GM23248 (cell line): ENCODE data around the gene ECI2. TPM values are rescaled to one million over a fixed set of nuclear protein-coding genes. Genes with fewer than 3 reads are reported as not detected.
"Not testable (repeated sequence)": the region's sequence is repeated elsewhere in the genome, so short reads cannot be mapped to it uniquely, and the experiment has no call there.

Experiments
- DNase-seq: peaks from one replicate; pipeline ENCODE4 v3.0.0-alpha.2; 2015
- H2AFZ ChIP-seq: fragments of 200-600 bp; sonication (generic); 2 replicates; pipeline ENCODE4 v1.6.1; 2016; ENCODE audit warnings: antibody characterized with exemption
- H3F3A ChIP-seq: fragments of 200-600 bp; sonication (generic); 2 replicates; pipeline ENCODE4 v1.6.1; 2016; ENCODE audit warnings: mild to moderate bottlenecking, antibody characterized with exemption, mixed run types; ENCODE audit not compliant: insufficient read depth
- H3K27ac ChIP-seq: fragments of 200-600 bp; sonication (generic); 2 replicates; pipeline ENCODE4 v1.5.1; 2016; ENCODE audit warnings: mild to moderate bottlenecking
- H3K27me3 ChIP-seq: fragments of 200-600 bp; sonication (generic); replicated peaks from 2 replicates; pipeline ENCODE4 v1.6.1; 2016; ENCODE audit warnings: mild to moderate bottlenecking; ENCODE audit not compliant: insufficient read depth
- H3K36me3 ChIP-seq: fragments of 200-600 bp; sonication (generic); 2 replicates; pipeline ENCODE4 v1.6.1; 2016; ENCODE audit warnings: low read depth, mild to moderate bottlenecking
- H3K4me1 ChIP-seq: fragments of 200-600 bp; sonication (generic); 2 replicates; pipeline ENCODE4 v1.6.1; 2016; ENCODE audit warnings: mild to moderate bottlenecking; ENCODE audit not compliant: insufficient read depth
- H3K4me2 ChIP-seq: fragments of 200-600 bp; sonication (generic); one replicate; pipeline ENCODE4 v1.6.1; 2016; ENCODE audit warnings: mild to moderate bottlenecking; ENCODE audit not compliant: unreplicated experiment
- H3K4me3 ChIP-seq: fragments of 200-600 bp; sonication (generic); 2 replicates; pipeline ENCODE4 v1.5.1; 2016; ENCODE audit warnings: mild to moderate bottlenecking
- H3K79me2 ChIP-seq: fragments of 200-600 bp; sonication (generic); 2 replicates; pipeline ENCODE4 v1.6.1; 2016; ENCODE audit warnings: mild to moderate bottlenecking; ENCODE audit not compliant: insufficient read depth
- H3K9ac ChIP-seq: fragments of 200-600 bp; sonication (generic); 2 replicates; pipeline ENCODE4 v1.6.1; 2016; ENCODE audit warnings: mild to moderate bottlenecking
- H3K9me2 ChIP-seq: fragments of 200-600 bp; sonication (generic); 2 replicates; pipeline ENCODE4 v1.6.1; 2016; ENCODE audit warnings: mixed run types, mild to moderate bottlenecking, moderate library complexity; ENCODE audit not compliant: insufficient read depth
- H3K9me3 ChIP-seq: fragments of 200-600 bp; sonication (generic); one replicate; pipeline ENCODE4 v1.6.1; 2017; ENCODE audit warnings: low read depth
- H4K20me1 ChIP-seq: fragments of 200-600 bp; sonication (generic); 2 replicates; pipeline ENCODE4 v1.6.0; 2016; ENCODE audit not compliant: insufficient read depth
- EZH2 ChIP-seq: fragments of 200-600 bp; sonication (generic); IDR thresholded peaks from 2 replicates; pipeline ENCODE4 v1.6.1; 2018; ENCODE audit warnings: antibody characterized with exemption, mild to moderate bottlenecking; ENCODE audit not compliant: insufficient read depth, poor library complexity, severe bottlenecking
- EZH2phosphoT487 ChIP-seq: fragments of 200-600 bp; sonication (generic); IDR thresholded peaks from 2 replicates; pipeline ENCODE4 v1.6.1; 2018; ENCODE audit warnings: antibody characterized with exemption, moderate library complexity, mild to moderate bottlenecking, low read depth; ENCODE audit not compliant: insufficient read depth
- WGBS, 2 experiments: methylation state at CpG; one replicate each; pipeline ENCODE4 v1.1.6; 2015 to 2017; ENCODE audit warnings: low lambda C conversion rate in 2 of 2, low coverage in 1 of 2; ENCODE audit errors: missing lambda C conversion rate in 2 of 2; 5-methylcytosine and 5-hydroxymethylcytosine counted together
- in situ Hi-C: fragments of 300-500 bp; cut with MboI; formaldehyde crosslinking; loops from 2 replicates; pipeline ENCODE4 v1.15.0; 2020
- polyA plus RNA-seq: library from polyadenylated mRNA; unstranded; fragments of >200 nt; fragmentation: Nextera tagmentation; extraction: Ambion mirVana; gene quantifications from 2 replicates; pipeline ENCODE4 v1.2.1, GENCODE V29; 2016
- total RNA-seq: library from RNA; depleted of rRNA; stranded (reverse); fragments of >200 nt; shearing (Covaris generic); gene quantifications from 2 replicates; pipeline ENCODE4 v1.2.3, GENCODE V29; 2014

The ECI2 gene
- total and polyA plus RNA-seq, 2 experiments from 2014 or later: 116 to 134 TPM

- no peak overlapping the region for H2AFZ ChIP-seq
Observed at GRCh38 chr6:4102687-4103244, 32.6 kb downstream of the ECI2 start.

GRCh38 chr6:4101298-4101697, 34.1 kb downstream of the ECI2 start:
- Histone ChIP-seq H3K79me2 (no peaks in the 10 kb centered on the region), H3K4me3 (no peak overlapping the region), H4K20me1 (no peaks in the 10 kb centered on the region), H3K27me3 (no peaks in the 10 kb centered on the region), H3K36me3 (no peaks in the 10 kb centered on the region), H3K9me3 (no peaks in the 10 kb centered on the region), H3K9me2 (no peaks in the 10 kb centered on the region), H3K4me2 (no peak overlapping the region), H3K9ac (no peak overlapping the region), H2AFZ (no peak overlapping the region), H3F3A (no peaks in the 10 kb centered on the region), H3K4me1 (no peaks in the 10 kb centered on the region), H3K27ac (no peak overlapping the region)
- whole genome bisulfite sequencing, 2 experiments: 89 to 90% methylated on average over 3 of the region's 3 CpGs
- TF ChIP-seq EZH2phosphoT487: no peak
- no peak for TF ChIP-seq EZH2
- DNase-seq: no peak
- in situ Hi-C loops: no loop called here

More at GRCh38 chr6:4102687-4103244, 32.6 kb downstream of the ECI2 start:
- no peaks in the 10 kb centered on the region for H3K4me1 ChIP-seq
- H3K27me3 ChIP-seq: no peaks in the 10 kb centered on the region
- no peak overlapping the region for H3K9ac ChIP-seq
- no peak overlapping the region for H3K4me3 ChIP-seq
- no peaks in the 10 kb centered on the region for H3K79me2 ChIP-seq
- in situ Hi-C loops: no loop called here
- no peak overlapping the region for H3K27ac ChIP-seq
- no peaks in the 10 kb centered on the region for H3K9me3 ChIP-seq
- no peak overlapping the region for H3K4me2 ChIP-seq
- no peaks in the 10 kb centered on the region for H4K20me1 ChIP-seq
- no peaks in the 10 kb centered on the region for H3K36me3 ChIP-seq
- no peak for DNase-seq
- H3K9me2 ChIP-seq: no peaks in the 10 kb centered on the region
- 57 to 63% methylated on average over 6 of the region's 6 CpGs for WGBS, 2 experiments
- no peaks in the 10 kb centered on the region for H3F3A ChIP-seq
- TF ChIP-seq EZH2phosphoT487 (no peak), EZH2 (no peak)

- no peaks in the 10 kb centered on the region for H3K27me3 ChIP-seq
- no peak overlapping the region for H3K4me3 ChIP-seq
- H3K9me2 ChIP-seq: no peaks in the 10 kb centered on the region
- H3K9me3 ChIP-seq: no peaks in the 10 kb centered on the region
- no peak overlapping the region for H2AFZ ChIP-seq
- H3K4me1 ChIP-seq: no peaks in the 10 kb centered on the region
- H3K9ac ChIP-seq: no peak overlapping the region
- WGBS, 2 experiments: 48 to 54% methylated on average over 5 of the region's 5 CpGs
- no peak for TF ChIP-seq EZH2
- TF ChIP-seq EZH2phosphoT487: no peak
- no peaks in the 10 kb centered on the region for H3K36me3 ChIP-seq
- H4K20me1 ChIP-seq: no peaks in the 10 kb centered on the region
- H3K27ac ChIP-seq: no peak overlapping the region
- no peaks in the 10 kb centered on the region for H3F3A ChIP-seq
- no peaks in the 10 kb centered on the region for H3K79me2 ChIP-seq
- no peak for DNase-seq
- in situ Hi-C loops: no loop called here
- no peak overlapping the region for H3K4me2 ChIP-seq
Observed at GRCh38 chr6:4100655-4101054, 34.7 kb downstream of the ECI2 start.

GRCh38 chr6:4093288-4093687, 42.1 kb downstream of the ECI2 start:
- WGBS, 2 experiments: 7 to 19% methylated on average over 1 of the region's 1 CpG
- Histone ChIP-seq H2AFZ (no peak overlapping the region), H3K4me3 (no peak overlapping the region), H3K9me3 (no peaks in the 10 kb centered on the region), H3K4me1 (no peaks in the 10 kb centered on the region), H3K27me3 (no peaks in the 10 kb centered on the region), H3K79me2 (no peaks in the 10 kb centered on the region), H3K27ac (no peak overlapping the region), H4K20me1 (no peaks in the 10 kb centered on the region), H3K9me2 (no peaks in the 10 kb centered on the region), H3K9ac (no peak overlapping the region), H3K4me2 (no peak overlapping the region), H3K36me3 (no peaks in the 10 kb centered on the region), H3F3A (no peaks in the 10 kb centered on the region)
- in situ Hi-C loops: no loop called here
- no peak for DNase-seq
- TF ChIP-seq EZH2: no peak
- TF ChIP-seq EZH2phosphoT487: no peak

GRCh38 chr6:4091941-4092340, 43.4 kb downstream of the ECI2 start:
- no peak for TF ChIP-seq EZH2
- H3K27ac ChIP-seq: no peak overlapping the region
- H3F3A ChIP-seq: no peaks in the 10 kb centered on the region
- no peaks in the 10 kb centered on the region for H3K4me1 ChIP-seq
- H3K9ac ChIP-seq: no peak overlapping the region
- no peaks in the 10 kb centered on the region for H3K36me3 ChIP-seq
- WGBS, 2 experiments: 78 to 80% methylated on average over 7 of the region's 7 CpGs
- no peaks in the 10 kb centered on the region for H4K20me1 ChIP-seq
- no peak overlapping the region for H2AFZ ChIP-seq
- in situ Hi-C loops: no loop called here
- no peak overlapping the region for H3K4me2 ChIP-seq
- no peaks in the 10 kb centered on the region for H3K79me2 ChIP-seq
- no peaks in the 10 kb centered on the region for H3K9me3 ChIP-seq
- H3K27me3 ChIP-seq: no peaks in the 10 kb centered on the region
- no peak for DNase-seq
- H3K9me2 ChIP-seq: no peaks in the 10 kb centered on the region
- no peak overlapping the region for H3K4me3 ChIP-seq

GRCh38 chr6:4090043-4090442, 45.3 kb downstream of the ECI2 start:
- in situ Hi-C loops, DNase-seq, H3K4me2 ChIP-seq, H3K27me3 ChIP-seq, H3K9ac ChIP-seq, H3K79me2 ChIP-seq, H3K27ac ChIP-seq, H3K4me3 ChIP-seq, H3K36me3 ChIP-seq, H3K9me2 ChIP-seq, H3K9me3 ChIP-seq, H2AFZ ChIP-seq, H4K20me1 ChIP-seq, H3K4me1 ChIP-seq, H3F3A ChIP-seq: not testable (repeated sequence)
- WGBS, 2 experiments: 91 to 93% methylated on average over 13 to 26 of the region's 26 CpGs
